ENCODE measurements around the gene TTLL9.

Gene TTLL9

DNA sequence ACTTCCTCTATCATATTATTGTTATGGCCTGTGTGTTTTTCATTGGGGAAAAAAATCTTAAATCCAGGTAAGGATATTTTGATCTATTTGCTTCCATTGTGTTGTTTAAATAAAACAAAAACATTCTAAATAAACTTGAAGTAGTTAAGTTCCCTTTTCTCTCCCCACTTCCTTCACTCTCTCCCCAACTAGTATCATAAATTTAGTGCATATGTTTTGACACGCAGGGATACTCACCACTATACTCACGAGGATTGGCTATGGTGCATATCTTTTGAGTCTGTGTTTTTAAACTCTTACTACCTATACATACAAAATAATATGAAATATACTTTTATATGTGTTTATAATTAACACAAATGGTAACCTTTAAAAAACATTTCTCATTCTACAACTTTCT, 5.2 kb downstream of the TTLL9 start:
- H3K36me3 ChIP-seq (replicated peaks), result no peaks in the 10 kb centered on the region
- no peak overlapping the region for H3K27ac ChIP-seq
- DNase-seq, result no peak
- peaks cover 17% of the 10 kb centered on the region for H3K27me3 ChIP-seq (replicated peaks)
- no peak overlapping the region for H3K4me3 ChIP-seq (ENCODE audit: low read depth, low read length)
- in situ Hi-C loops (cut with HindIII; ENCODE audit: low pct_ligation_motif_present, low sequenced_read_pairs), result no loop called here
- no peak for TF ChIP-seq CTCF (IDR thresholded peaks at IDR 0.05; ENCODE audit: low read depth, low read length, missing control alignments)

DNA sequence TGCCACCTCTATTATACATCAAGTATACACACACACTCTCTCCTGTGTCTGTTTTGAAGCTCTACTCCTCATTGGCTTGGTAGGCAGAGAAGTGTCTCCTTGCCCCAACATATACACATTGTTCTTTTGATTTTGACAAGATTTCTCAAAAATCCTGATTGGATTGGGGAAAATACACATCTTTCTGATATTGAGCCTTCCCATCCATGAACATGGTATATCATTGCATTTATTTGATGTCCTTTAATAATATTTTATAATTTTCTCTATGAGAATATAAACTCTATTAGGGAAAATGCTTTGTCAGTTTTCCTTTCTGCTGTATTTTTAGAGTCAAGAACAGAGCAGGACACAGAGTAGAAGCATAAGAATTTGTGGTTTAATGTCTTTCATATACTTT, 7.2 kb downstream of the TTLL9 start:
- Histone ChIP-seq H3K36me3 (replicated peaks) (no peaks in the 10 kb centered on the region), H3K27ac (no peak overlapping the region), H3K4me3 (ENCODE audit: low read depth, low read length) (no peak overlapping the region), H3K27me3 (replicated peaks) (peaks cover 3% of the 10 kb centered on the region)
- DNase-seq, result no peak
- in situ Hi-C loops (cut with HindIII; ENCODE audit: low pct_ligation_motif_present, low sequenced_read_pairs), result no loop called here
- no peak for TF ChIP-seq CTCF (IDR thresholded peaks at IDR 0.05; ENCODE audit: low read depth, low read length, missing control alignments)

DNA sequence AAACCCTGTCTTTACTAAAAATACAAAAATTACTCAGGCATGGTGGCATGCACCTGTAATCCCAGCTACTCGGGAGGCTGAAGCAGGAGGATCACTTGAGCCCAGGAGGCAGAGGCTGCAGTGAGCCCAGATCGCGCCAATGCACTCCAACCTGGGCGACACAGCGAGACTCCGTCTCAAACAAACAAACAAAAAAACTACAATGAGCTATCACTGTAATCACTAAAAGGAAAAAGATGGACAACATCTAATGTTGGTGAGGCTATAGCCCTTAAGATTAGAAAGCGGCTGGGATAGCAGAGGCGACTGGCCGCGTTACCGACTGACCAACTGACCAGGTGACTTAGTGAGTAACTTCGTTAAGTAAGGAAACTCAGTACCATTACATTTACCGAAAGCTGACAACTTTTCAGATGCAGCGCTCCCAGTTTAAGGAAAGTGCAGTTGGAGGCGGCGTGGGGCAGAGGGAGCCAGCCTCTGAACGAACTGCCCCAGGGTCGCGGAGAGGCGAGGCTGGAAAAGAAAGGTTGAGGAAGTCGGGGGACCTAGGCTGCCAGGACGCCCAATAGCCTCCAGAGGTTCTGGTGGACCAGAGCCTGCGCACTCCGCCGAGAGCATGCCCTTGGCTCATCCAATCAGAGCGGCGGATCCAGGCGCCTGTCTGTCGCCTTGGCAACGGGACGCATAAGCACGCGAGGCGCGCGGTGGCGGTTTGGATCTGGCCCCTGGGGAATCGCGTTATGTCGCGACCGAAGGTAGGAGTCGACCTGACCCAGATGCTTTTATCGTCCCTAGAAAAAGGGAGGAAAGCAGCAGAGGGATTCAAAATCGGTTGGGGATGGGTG, 8.9 kb downstream of the TTLL9 start:
- peak; percentile 95 for DNase-seq
- Histone ChIP-seq H3K27me3 (replicated peaks) (no peaks in the 10 kb centered on the region), H3K4me3 (ENCODE audit: low read depth, low read length) (peak overlapping the region; percentile 70), H3K36me3 (replicated peaks) (no peaks in the 10 kb centered on the region), H3K27ac (peak overlapping the region; percentile 74)
- peak; percentile 12 for TF ChIP-seq CTCF (IDR thresholded peaks at IDR 0.05; ENCODE audit: low read depth, low read length, missing control alignments)
- in situ Hi-C loops (cut with HindIII; ENCODE audit: low pct_ligation_motif_present, low sequenced_read_pairs), result no loop called here

- in situ Hi-C loops (cut with HindIII; ENCODE audit: low pct_ligation_motif_present, low sequenced_read_pairs), result no loop called here
- DNase-seq, result no peak
Observed at GRCh38 chr20:31881945-31882344, 11.5 kb downstream of the TTLL9 start.

DNA sequence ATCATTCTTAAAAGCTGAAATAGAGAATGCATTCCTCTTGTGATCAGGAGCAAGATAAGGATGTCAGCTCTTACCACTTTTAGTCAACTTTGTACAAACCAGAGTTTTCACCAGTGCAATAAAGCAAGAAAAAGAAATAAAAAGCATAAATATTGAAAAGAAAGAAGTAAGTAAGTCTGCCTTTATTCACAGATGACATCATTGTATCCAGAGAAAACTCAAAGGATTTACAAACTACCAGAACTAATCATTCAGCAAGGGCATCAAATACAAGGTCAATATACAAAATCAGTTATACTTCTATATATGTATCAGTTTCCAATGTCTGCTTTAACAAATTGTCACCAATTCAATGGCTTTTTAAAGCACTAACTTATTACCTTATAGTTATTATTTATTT, 13.4 kb downstream of the TTLL9 start:
- no peak overlapping the region for H3K27ac ChIP-seq
- no peak for DNase-seq
- no peak overlapping the region for H3K4me3 ChIP-seq (ENCODE audit: low read depth, low read length)
- H3K27me3 ChIP-seq (replicated peaks), result no peaks in the 10 kb centered on the region
- no peak for TF ChIP-seq CTCF (IDR thresholded peaks at IDR 0.05; ENCODE audit: low read depth, low read length, missing control alignments)
- in situ Hi-C loops (cut with HindIII; ENCODE audit: low pct_ligation_motif_present, low sequenced_read_pairs), result no loop called here
- H3K36me3 ChIP-seq (replicated peaks), result no peaks in the 10 kb centered on the region

More at GRCh38 chr20:31881945-31882344, 11.5 kb downstream of the TTLL9 start:
- no peaks in the 10 kb centered on the region for H3K27me3 ChIP-seq (replicated peaks)
- no peak for TF ChIP-seq CTCF (IDR thresholded peaks at IDR 0.05; ENCODE audit: low read depth, low read length, missing control alignments)
- H3K27ac ChIP-seq, result no peak overlapping the region
- no peak overlapping the region for H3K4me3 ChIP-seq (ENCODE audit: low read depth, low read length)
- H3K36me3 ChIP-seq (replicated peaks), result no peaks in the 10 kb centered on the region

- in situ Hi-C loops (cut with HindIII; ENCODE audit: low pct_ligation_motif_present, low sequenced_read_pairs), result no loop called here
- Histone ChIP-seq H3K36me3 (replicated peaks) (no peaks in the 10 kb centered on the region), H3K27ac (no peak overlapping the region), H3K27me3 (replicated peaks) (no peaks in the 10 kb centered on the region), H3K4me3 (ENCODE audit: low read depth, low read length) (no peak overlapping the region)
- no peak for TF ChIP-seq CTCF (IDR thresholded peaks at IDR 0.05; ENCODE audit: low read depth, low read length, missing control alignments)
- DNase-seq, result no peak
Observed at GRCh38 chr20:31890646-31891045, 20.2 kb downstream of the TTLL9 start.

All from brain microvascular endothelial cell (primary cell).